ENCODE results near the gene SUPT5H.

SUPT5H gene

GRCh38 chr19:39499932-39500331 lies 54.5 kb downstream of the SUPT5H start:
- H3K27ac ChIP-seq (ENCODE audit: low read depth, low read length), result no peak overlapping the region
- H3K27me3 ChIP-seq (ENCODE audit: insufficient read depth, low read length), result peaks cover 30% of the 10 kb centered on the region
- H3K79me2 ChIP-seq (ENCODE audit: control insufficient read depth, insufficient read depth, low read length, unreplicated experiment), result no peaks in the 10 kb centered on the region
- no peak overlapping the region for H3K4me3 ChIP-seq (ENCODE audit: low read depth, low read length)
- no peaks in the 10 kb centered on the region for H3K36me3 ChIP-seq (ENCODE audit: insufficient read depth, low read length)
- no peak overlapping the region for H2AFZ ChIP-seq (ENCODE audit: low read length, unreplicated experiment)
- H3K4me1 ChIP-seq (ENCODE audit: control insufficient read depth, insufficient read depth, low read length, unreplicated experiment), result peaks cover 5% of the 10 kb centered on the region

- Histone ChIP-seq H3K79me2 (ENCODE audit: control insufficient read depth, insufficient read depth, low read length, unreplicated experiment) (no peaks in the 10 kb centered on the region), H3K27ac (ENCODE audit: low read depth, low read length) (no peak overlapping the region), H3K36me3 (ENCODE audit: insufficient read depth, low read length) (no peaks in the 10 kb centered on the region), H3K27me3 (ENCODE audit: insufficient read depth, low read length) (peaks cover 30% of the 10 kb centered on the region), H3K4me1 (ENCODE audit: control insufficient read depth, insufficient read depth, low read length, unreplicated experiment) (peaks cover 5% of the 10 kb centered on the region), H3K4me3 (ENCODE audit: low read depth, low read length) (no peak overlapping the region), H2AFZ (ENCODE audit: low read length, unreplicated experiment) (no peak overlapping the region)
Observed at GRCh38 chr19:39500543-39500942, 55.2 kb downstream of the SUPT5H start.

GRCh38 chr19:39501340-39501739 lies 56.0 kb downstream of the SUPT5H start:
- Histone ChIP-seq H3K79me2 (ENCODE audit: control insufficient read depth, insufficient read depth, low read length, unreplicated experiment) (no peaks in the 10 kb centered on the region), H3K27me3 (ENCODE audit: insufficient read depth, low read length) (peaks cover 30% of the 10 kb centered on the region), H3K27ac (ENCODE audit: low read depth, low read length) (no peak overlapping the region)

GRCh38 chr19:39502640-39503417 lies 57.4 kb downstream of the SUPT5H start:
- no peaks in the 10 kb centered on the region for H3K79me2 ChIP-seq (ENCODE audit: control insufficient read depth, insufficient read depth, low read length, unreplicated experiment)
- no peak overlapping the region for H3K27ac ChIP-seq (ENCODE audit: low read depth, low read length)
- peaks cover 27% of the 10 kb centered on the region for H3K27me3 ChIP-seq (ENCODE audit: insufficient read depth, low read length)
- peak overlapping the region; percentile 33 for H2AFZ ChIP-seq (ENCODE audit: low read length, unreplicated experiment)
- no peaks in the 10 kb centered on the region for H3K36me3 ChIP-seq (ENCODE audit: insufficient read depth, low read length)
- peaks cover 5% of the 10 kb centered on the region for H3K4me1 ChIP-seq (ENCODE audit: control insufficient read depth, insufficient read depth, low read length, unreplicated experiment)
- peak overlapping the region; percentile 54; the same call in 1 of the 2 replicates for H3K4me3 ChIP-seq (ENCODE audit: low read depth, low read length)

More at GRCh38 chr19:39501340-39501739, 56.0 kb downstream of the SUPT5H start:
- H3K4me3 ChIP-seq (ENCODE audit: low read depth, low read length), result no peak overlapping the region
- H3K36me3 ChIP-seq (ENCODE audit: insufficient read depth, low read length), result no peaks in the 10 kb centered on the region
- no peak overlapping the region for H2AFZ ChIP-seq (ENCODE audit: low read length, unreplicated experiment)
- peaks cover 5% of the 10 kb centered on the region for H3K4me1 ChIP-seq (ENCODE audit: control insufficient read depth, insufficient read depth, low read length, unreplicated experiment)

- Histone ChIP-seq H2AFZ (ENCODE audit: low read length, unreplicated experiment) (peak overlapping the region; percentile 6), H3K4me3 (ENCODE audit: low read depth, low read length) (peak overlapping the region; percentile 81), H3K36me3 (ENCODE audit: insufficient read depth, low read length) (no peaks in the 10 kb centered on the region), H3K79me2 (ENCODE audit: control insufficient read depth, insufficient read depth, low read length, unreplicated experiment) (no peaks in the 10 kb centered on the region), H3K27me3 (ENCODE audit: insufficient read depth, low read length) (no peaks in the 10 kb centered on the region), H3K4me1 (ENCODE audit: control insufficient read depth, insufficient read depth, low read length, unreplicated experiment) (no peaks in the 10 kb centered on the region), H3K27ac (ENCODE audit: low read depth, low read length) (no peak overlapping the region)
Observed at GRCh38 chr19:39506598-39506943, 61.2 kb downstream of the SUPT5H start.

- Histone ChIP-seq H2AFZ (ENCODE audit: low read length, unreplicated experiment) (peak overlapping the region; percentile 87), H3K36me3 (ENCODE audit: insufficient read depth, low read length) (no peaks in the 10 kb centered on the region), H3K27ac (ENCODE audit: low read depth, low read length) (no peak overlapping the region), H3K27me3 (ENCODE audit: insufficient read depth, low read length) (no peaks in the 10 kb centered on the region), H3K79me2 (ENCODE audit: control insufficient read depth, insufficient read depth, low read length, unreplicated experiment) (no peaks in the 10 kb centered on the region), H3K4me1 (ENCODE audit: control insufficient read depth, insufficient read depth, low read length, unreplicated experiment) (no peaks in the 10 kb centered on the region), H3K4me3 (ENCODE audit: low read depth, low read length) (peak overlapping the region; percentile 81)
Observed at GRCh38 chr19:39506944-39507714, 61.7 kb downstream of the SUPT5H start.

- Histone ChIP-seq H3K4me3 (ENCODE audit: low read depth, low read length) (peak overlapping the region; percentile 81), H3K4me1 (ENCODE audit: control insufficient read depth, insufficient read depth, low read length, unreplicated experiment) (no peaks in the 10 kb centered on the region), H3K27ac (ENCODE audit: low read depth, low read length) (no peak overlapping the region), H2AFZ (ENCODE audit: low read length, unreplicated experiment) (peak overlapping the region; percentile 87), H3K27me3 (ENCODE audit: insufficient read depth, low read length) (0 out of 2 replicates have a peak, but pooled peaks cover under 1% of the 10 kb centered on the region), H3K79me2 (ENCODE audit: control insufficient read depth, insufficient read depth, low read length, unreplicated experiment) (no peaks in the 10 kb centered on the region), H3K36me3 (ENCODE audit: insufficient read depth, low read length) (no peaks in the 10 kb centered on the region)
Observed at GRCh38 chr19:39507715-39508364, 62.5 kb downstream of the SUPT5H start.

- Histone ChIP-seq H3K36me3 (ENCODE audit: insufficient read depth, low read length) (no peaks in the 10 kb centered on the region), H3K4me3 (ENCODE audit: low read depth, low read length) (no peak overlapping the region), H3K27me3 (ENCODE audit: insufficient read depth, low read length) (0 out of 2 replicates have a peak, but pooled peaks cover 6% of the 10 kb centered on the region), H3K27ac (ENCODE audit: low read depth, low read length) (no peak overlapping the region), H2AFZ (ENCODE audit: low read length, unreplicated experiment) (no peak overlapping the region), H3K79me2 (ENCODE audit: control insufficient read depth, insufficient read depth, low read length, unreplicated experiment) (no peaks in the 10 kb centered on the region), H3K4me1 (ENCODE audit: control insufficient read depth, insufficient read depth, low read length, unreplicated experiment) (no peaks in the 10 kb centered on the region)
Observed at GRCh38 chr19:39508629-39509028, 63.2 kb downstream of the SUPT5H start.

- Histone ChIP-seq H3K79me2 (ENCODE audit: control insufficient read depth, insufficient read depth, low read length, unreplicated experiment) (no peaks in the 10 kb centered on the region), H3K27ac (ENCODE audit: low read depth, low read length) (no peak overlapping the region), H3K4me1 (ENCODE audit: control insufficient read depth, insufficient read depth, low read length, unreplicated experiment) (no peaks in the 10 kb centered on the region), H2AFZ (ENCODE audit: low read length, unreplicated experiment) (no peak overlapping the region), H3K27me3 (ENCODE audit: insufficient read depth, low read length) (peaks cover 12% of the 10 kb centered on the region), H3K4me3 (ENCODE audit: low read depth, low read length) (no peak overlapping the region), H3K36me3 (ENCODE audit: insufficient read depth, low read length) (no peaks in the 10 kb centered on the region)
Observed at GRCh38 chr19:39509233-39509632, 63.9 kb downstream of the SUPT5H start.

- H3K4me1 ChIP-seq (ENCODE audit: control insufficient read depth, insufficient read depth, low read length, unreplicated experiment), result no peaks in the 10 kb centered on the region
- H3K36me3 ChIP-seq (ENCODE audit: insufficient read depth, low read length), result no peaks in the 10 kb centered on the region
- no peak overlapping the region for H3K4me3 ChIP-seq (ENCODE audit: low read depth, low read length)
- no peak overlapping the region for H2AFZ ChIP-seq (ENCODE audit: low read length, unreplicated experiment)
- H3K27ac ChIP-seq (ENCODE audit: low read depth, low read length), result no peak overlapping the region
- peaks cover 34% of the 10 kb centered on the region for H3K27me3 ChIP-seq (ENCODE audit: insufficient read depth, low read length)
- H3K79me2 ChIP-seq (ENCODE audit: control insufficient read depth, insufficient read depth, low read length, unreplicated experiment), result no peaks in the 10 kb centered on the region
Observed at GRCh38 chr19:39512988-39513387, 67.6 kb downstream of the SUPT5H start.
